Activated CD4-positive, alpha-beta T cell treated with anti-CD3 and anti-CD28 coated beads for 24 hours (primary cell): ENCODE data around the gene CAT.
"Not testable (repeated sequence)": the region's sequence is repeated elsewhere in the genome, so short reads cannot be mapped to it uniquely, and the experiment has no call there.

Experiments
- DNase-seq, 2 donors: peaks; one replicate each; pipeline ENCODE4 v3.0.0-alpha.2; 2020; ENCODE audit warnings: low read depth in 2 of 2

Gene CAT

DNA sequence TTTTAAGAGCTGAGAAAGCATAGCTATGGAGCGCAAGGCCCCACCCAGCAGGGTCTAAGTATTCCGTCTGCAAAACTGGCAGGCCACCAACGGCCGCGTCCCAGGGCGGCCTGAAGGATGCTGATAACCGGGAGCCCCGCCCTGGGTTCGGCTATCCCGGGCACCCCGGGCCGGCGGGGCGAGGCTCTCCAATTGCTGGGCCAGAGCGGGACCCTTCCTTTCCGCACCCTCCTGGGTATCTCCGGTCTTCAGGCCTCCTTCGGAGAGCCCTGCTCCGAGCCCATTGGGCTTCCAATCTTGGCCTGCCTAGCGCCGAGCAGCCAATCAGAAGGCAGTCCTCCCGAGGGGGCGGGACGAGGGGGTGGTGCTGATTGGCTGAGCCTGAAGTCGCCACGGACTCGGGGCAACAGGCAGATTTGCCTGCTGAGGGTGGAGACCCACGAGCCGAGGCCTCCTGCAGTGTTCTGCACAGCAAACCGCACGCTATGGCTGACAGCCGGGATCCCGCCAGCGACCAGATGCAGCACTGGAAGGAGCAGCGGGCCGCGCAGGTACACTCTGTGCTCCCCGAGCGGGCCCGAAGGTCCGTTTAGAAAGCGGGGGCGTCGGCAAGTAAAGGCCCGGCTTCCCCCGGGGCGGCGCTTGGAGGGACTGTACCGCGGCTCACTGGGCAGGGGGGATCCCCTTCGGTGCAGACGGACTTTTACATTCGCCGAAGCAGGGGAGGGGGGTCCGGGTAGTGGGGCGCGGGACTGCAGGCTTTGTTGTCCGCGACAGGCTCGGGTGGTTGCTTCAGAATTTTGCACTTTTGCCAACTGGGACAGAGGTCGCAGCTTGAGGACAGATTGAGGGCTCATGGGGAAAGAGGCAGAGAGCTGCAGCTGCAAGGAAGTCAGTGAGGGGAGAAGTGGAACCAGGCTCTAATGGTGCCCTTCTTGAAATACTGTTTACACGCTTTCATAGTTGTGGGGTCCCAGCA, at the start of gene CAT:
Gene CAT (plus strand): TSS at position 406 of the 979 bp plus-strand sequence. CDS start 80 bp downstream, at position 486.
- peak; percentile 96 for DNase-seq

DNA sequence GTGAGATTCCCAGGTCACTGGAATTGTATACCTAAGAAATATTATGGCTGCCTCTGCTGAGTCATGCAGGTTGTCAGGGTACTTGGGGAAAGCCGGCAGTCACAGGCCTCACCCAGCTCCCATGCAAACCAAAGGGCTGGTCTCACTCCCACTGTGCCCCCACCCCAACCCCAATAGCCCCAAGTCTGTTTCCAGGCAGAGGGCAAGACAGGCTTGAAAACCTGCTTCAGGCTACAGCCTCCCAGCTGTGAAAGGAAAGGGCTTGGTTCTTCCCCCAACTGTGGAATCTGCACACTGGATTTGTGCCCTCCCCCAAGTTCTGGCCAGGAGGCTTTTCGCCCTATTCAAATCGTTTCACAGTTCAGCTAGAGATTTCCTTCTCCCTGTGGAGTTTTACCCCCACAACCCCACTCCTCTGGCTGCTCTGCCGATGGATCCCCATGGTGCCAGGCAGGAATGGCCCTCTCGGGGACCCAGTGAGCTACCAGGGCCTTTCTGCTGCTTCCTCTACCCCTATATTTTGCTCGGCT, 43.9 kb upstream of the CAT start:
- DNase-seq = no peak

DNA sequence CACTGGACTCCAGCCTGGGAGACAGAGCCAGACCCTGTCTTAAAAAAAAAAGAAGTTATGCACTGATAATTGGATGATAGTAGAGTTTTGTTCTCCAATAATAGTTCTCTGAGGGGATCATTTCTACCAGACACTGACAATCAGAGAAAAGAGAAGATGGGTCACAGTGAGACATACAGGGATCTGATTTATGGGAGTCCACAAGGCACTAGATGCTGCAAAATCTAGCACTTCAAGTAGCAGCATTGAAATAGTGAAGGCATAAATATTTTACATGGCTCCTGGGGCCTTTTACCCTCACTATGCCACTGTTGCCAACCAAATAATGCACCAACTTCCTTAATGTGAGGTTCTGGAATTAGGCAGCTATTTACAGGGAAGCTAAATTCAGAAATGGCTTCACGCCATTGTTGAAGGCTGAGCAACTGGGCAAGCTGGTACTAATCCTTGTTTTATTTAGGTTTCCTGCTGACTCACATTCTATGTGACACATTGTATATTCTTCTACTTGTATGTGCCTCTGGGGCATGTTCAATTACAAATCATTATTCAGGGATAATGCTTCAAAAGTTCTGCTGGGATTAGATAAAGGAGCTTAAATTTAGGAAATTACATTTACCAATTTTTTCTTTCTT, 42.7 kb upstream of the CAT start:
- DNase-seq = no peak

DNA sequence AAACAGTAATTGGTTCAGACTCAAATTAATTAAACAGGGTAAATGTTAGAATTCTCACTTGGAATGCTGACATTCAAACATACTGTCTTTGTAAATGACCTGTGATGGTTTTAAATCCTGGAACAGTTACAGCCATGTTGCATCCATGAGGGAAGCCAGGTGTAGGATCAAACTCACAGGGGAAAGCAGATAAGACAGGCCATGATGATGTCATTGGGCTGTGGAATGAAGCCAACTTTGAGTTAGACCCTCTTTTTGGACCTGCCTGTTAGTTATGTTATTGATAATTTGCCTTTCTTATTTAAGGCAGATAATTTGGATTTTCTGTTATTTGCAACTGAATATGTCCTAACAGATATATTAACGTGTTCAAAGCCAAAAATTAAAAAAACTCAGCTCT, 41.6 kb upstream of the CAT start:
- DNase-seq = no peak

DNA sequence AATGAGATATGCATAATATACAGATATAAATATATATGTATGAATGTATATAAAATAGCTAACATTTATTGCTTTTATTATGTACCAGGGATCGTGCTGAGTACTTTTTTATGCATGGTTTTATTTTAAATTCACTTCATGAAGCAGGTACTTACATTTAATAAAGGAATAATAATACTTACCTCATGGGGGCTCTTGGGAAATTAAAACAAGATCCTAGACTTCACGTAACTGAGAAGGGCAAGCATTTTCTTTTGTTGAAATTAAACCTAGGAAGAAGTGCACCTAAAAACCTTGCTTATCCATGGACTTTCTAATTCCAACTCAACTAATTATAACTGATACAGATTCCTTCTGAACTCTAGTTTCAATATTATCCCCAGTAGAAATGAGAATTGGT, 40.9 kb upstream of the CAT start:
- DNase-seq = no peak

DNA sequence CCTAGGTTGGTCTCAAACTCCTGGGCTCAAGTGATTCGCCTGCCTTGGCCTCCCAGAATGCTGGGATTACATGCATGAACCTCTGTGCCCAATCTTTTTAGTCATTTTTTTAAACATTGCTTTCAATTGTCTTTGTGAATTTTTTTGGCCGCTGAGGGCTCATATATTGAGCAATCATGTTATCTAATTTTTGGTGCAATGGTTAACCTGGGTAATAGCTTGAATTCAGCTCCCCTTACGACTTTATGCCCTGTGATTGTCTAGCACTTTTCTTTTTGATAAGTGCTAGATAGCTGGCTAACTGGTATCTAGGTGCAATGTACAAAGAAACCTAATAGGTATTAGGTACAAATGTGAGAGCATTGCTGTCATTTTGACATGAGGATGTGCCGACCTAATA, 35.3 kb upstream of the CAT start:
- no peak for DNase-seq

DNA sequence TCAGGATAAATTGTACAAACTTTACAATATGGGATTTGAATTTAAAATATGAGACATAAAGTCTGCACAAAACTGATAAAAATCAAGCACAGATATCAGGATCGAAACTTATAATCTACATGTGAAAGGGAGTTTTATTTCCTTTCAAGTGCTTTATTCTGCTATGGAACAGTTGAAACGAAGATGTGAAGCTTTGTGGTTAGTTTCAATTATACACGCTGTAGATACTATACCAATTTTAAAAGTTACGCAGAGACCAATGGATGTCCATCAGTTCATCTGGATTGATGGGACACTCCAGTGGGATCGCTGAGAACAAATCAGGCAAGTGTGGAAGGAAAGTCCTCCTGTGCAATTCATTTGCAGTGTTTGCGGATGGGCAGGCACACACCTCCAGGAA, 34.5 kb upstream of the CAT start:
- DNase-seq = no peak

DNA sequence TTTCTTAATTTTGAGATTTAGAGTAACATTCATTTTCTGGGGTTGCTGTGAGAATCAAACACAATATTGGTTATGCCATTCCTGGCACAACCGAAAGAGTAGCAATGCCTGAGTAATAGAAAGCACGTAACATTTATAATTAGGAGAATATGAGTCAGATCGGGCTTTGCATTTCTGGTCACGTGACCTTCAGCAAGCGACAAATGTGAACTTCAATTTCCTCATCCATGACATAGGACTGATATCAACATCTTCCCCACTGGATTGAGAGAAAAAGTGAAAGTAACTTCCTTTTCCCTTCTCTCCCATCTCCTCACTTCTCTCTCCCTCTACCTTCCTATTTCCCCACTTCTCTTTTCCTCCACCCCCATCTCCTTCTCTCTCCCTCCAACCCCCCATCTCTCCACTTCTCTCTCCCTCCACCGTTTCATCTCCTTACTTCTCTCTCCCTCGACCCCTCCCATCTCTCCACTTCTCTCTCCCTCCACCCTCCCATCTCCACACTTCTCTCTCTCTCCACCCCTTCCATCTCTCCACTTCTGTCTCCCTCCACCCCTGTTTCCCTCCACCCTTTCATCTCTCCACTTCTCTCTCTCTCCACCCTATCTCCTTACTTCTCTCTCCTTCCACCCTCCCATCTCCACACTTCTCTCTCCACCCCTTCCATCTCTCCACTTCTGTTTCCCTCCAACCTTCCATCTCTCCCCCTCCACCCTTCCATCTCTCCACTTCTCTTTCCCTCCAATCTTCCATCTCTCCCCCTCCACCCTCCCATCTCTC, 33.5 kb upstream of the CAT start:
- no peak for DNase-seq

DNA sequence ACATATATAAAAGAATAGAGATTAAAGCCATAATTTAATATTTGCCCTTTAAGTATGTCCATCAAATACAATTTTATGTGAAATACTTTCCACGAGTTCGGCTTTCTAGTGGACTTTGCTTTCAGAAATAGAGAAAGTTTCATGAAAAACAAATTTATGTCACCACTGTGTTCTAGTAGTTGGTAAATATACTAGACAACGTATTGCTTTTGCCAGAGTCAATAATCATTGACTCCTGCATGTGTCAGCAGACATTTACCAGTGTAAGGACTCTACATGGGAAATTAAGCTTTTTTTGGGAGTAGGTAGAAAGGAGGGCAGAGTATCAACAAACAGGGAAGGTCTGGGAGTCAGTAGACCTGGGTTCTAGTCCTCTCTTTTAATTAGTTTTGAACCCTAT, 32.3 kb upstream of the CAT start:
- DNase-seq = no peak

DNA sequence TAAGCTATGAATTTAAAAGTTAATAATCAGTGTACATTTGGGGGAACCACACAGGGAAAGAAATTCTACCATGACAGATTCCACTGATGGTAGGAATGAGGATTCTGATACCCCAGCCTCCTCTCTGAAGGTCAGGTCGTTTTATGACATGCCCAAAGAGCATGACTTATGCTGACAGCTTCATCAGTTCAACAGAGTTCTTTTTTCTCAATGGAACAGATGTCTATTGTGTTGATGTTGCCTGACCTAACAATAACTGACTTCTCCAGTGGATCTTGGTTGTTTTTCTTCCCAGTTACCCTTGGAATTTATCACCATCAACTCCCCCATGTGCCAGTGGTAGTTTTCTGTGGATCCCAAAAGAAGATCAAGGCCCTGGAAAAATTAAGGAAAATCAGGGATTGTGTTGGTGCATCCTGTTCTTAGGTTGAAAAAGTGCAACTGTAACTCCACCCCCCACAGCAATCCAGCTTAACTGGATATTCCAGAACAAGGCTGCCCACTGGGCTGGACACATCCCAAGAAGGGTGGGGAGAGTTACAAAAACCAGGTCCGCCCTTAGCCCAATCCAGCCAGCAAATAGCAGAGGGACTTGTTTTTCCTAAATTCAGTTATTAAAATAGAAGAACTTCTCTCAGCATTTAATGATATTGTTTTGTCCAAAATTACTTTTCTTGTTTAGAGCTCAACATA, 31.5 kb upstream of the CAT start:
- DNase-seq = no peak

DNA sequence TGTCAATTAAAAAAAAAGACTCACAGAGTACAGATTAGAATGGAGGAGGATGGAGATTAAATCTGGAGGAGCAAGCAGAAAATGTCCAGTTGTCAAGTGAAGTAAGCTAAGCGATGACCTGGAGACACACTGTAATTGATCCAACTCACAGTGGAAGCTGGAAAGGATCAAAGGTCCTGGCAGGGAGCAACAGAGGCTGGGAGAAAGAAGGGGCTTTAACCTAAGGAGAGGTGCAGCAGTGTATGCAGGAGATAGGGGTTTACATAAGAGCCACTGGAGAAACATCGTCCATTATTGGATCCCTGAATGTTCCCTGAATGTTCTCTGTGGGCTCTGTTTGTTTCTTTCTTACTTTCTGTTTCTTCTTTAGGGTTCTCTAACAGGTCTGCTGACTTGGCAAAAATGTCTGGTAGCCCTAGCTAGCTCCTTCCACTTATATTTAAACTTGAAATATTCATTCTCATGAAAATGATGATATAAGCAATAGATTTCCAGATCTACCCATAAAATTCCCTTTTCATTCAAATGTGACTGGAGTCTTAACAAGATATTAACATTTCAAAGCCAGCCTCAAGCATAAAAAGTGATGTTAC, 30.1 kb upstream of the CAT start:
- no peak for DNase-seq

DNA sequence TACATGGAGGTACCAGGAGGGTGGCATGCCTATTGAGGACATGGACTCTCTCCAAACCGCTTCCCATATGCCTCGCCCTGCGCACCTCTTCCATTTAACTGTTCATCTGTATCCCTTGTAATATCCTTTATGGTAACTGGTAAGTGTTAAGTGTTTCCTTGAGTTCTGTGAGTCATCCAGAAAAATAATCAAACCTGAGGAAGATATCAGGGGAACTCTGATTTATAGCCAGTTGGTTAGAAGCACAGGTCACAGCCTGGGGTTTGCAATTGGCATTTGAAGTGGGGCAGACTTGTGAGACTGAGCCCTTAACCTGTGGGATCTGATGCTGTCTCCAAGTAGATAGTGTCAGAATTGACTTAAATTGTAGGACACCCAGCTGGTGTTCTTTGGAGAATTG, 27.6 kb upstream of the CAT start:
- no peak for DNase-seq

DNA sequence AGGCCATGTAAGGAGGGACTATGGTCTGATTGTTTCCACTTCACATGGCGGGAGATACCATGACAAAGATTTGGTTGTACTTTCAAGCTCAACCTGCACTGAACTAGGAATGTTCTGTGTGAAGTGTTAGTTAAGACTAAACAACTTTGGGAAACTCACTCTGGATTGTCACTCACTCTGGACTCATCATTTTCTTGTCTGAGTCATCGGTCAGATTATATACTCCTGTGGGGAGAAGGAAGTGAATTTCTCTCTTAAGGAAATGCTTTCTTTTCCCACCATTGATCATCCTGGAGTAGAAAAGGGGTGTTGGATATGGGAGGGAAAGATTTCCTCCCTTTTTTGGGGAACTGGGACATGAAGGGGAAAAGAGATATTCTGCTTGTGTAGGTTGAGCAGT, 26.9 kb upstream of the CAT start:
- DNase-seq = no peak

DNA sequence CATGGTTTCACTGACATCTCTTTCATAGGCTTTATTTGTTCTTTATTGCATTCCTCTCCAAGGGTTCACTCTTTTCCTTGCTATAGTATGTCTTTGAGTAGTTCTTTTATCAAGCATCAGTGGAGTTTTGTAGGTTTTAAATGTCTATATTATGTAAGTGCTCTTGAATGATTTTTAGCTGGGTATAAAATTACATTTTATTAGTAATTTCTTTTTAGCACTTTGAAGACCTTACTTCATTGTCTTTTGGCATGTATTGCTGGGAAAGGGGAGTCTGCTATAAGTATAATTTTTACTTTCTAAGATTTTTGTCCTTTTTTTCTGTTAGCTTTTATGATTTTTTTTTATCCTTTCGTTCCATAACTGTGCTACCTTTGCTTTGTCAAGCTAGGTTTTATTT, 25.5 kb upstream of the CAT start:
- no peak for DNase-seq

DNA sequence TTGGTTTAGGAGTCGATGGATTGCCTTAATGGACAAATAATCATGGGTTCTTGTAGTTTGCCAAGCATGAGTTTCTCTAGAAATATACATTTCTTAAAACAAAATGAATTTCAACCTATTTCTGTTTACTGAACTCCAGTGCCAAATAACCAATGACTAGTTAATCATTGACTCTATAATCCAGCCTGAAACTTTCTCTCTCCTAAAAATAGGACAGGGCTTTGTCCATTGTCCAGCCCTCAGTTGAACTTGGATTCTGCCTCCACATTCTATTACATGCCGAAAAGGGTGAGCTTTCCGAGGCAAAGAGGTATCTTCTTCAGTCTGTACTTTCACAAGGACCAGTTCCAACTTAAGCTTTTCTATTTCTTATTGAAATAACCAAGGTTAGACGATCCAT, 23.2 kb upstream of the CAT start:
- no peak for DNase-seq

DNA sequence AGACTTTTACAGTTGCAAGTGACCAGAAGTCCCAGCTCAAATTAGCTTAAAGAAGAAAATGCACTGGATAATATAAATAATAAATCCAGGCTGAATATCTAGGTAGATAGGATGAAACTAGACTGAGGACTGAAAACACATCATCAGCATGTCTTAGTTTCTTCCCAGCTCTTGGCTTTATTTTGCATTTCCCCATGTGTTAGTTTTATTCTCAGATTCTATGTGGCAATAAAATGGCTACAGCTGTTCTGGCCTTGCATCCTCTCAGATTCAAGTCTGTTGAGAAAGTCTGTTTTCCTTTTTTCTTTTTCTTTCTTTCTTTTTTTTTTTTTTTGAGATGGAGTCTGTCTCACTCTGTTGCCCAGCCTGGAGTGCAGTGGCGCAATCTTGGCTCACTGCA, 22.6 kb upstream of the CAT start:
- DNase-seq = no peak

DNA sequence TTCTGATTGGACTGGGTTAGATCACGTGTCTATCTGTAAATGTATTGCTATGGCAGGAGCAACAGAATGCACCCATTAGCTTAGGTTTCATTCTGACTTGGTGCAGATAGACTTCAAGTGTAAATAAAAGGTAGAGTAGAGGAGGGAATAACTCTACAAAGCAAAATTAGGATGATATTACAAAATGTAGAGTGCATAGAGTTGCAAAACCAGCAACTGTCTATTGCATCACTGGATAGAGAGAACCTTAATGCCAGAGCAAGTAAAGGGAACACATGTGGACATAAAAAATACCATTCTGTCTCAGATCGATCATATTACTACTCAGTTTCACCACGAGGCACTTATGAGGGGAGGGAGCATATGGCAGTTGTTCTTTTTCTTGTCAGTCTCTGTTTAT, 22.0 kb upstream of the CAT start:
- DNase-seq = no peak

DNA sequence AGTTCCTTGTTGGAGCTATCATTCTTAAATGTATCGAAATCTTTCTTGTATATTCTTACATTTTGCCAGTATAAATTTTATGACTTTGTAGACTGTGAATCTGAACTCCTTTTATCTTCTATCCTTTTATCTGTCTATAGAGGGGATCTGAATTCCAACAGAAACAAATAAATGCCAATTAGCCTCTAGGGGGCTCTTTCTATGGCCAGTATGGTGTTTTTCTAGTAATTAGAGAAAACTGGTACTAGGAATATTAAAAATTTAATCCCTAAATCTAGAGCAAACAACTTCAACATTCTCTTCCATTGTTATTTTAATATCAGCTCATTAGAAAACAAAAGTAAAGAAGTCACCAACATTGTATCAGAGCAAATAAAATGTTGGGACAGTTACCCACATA, 21.5 kb upstream of the CAT start:
- DNase-seq = no peak

DNA sequence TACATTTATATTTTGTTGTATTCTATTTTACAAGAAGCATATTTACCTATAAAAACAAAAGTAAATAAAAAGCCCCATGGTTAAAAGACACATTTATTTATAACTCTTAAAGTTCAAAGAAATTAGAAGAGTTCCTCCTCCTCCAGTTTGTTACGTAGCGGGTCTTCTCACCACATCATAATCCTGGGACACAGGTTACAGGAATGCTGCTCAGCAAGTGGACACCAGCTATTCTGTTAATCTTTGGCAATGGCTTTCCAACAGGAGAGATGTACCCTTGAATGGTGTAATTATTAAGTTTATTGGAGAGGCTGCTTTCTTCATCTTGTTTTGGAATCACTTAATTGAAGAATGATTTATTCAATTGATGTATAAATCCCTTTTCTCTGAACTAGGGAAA, 19.6 kb upstream of the CAT start:
- no peak for DNase-seq

DNA sequence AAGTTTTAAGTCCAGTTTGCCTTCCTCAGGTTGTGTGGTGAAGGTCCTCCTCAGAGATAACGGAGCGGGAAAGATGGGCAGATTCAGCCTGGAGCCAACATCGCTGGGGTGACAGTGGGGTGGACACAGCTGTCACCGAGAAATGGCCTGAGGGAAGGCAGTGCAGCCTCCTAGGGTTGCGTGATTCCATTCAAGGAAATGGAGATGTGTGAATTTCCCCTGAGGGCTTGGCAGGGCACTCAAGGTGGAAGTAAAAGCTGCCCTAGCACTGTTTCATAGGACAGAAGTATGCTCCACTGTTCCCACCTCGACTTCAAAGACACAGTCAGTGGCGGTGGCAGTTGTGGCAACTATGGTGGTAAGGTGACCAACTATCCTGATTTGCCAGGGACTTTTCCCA, 15.4 kb upstream of the CAT start:
- no peak for DNase-seq

DNA sequence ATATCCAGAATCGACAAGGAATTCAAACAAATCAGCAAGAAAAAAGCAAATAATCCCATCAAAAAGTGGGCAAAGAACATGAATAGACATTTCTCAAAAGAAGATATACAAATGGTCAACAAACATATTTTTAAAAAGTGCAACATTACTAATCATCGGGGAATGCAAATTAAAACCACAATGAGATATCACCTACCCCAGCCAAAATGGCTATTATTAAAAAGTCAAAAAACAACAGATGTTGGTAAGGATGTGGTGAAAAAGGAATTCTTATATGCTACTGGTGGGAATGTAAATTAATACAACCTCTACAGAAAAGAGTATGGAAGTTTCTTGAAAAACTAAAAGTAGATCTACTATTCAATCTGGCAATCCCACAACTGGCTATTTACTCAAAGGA, 13.9 kb upstream of the CAT start:
- not testable (repeated sequence) for DNase-seq
